HepG2 (cell line): Measurements from ENCODE around the gene SPATA12. TPM values are rescaled to one million over a fixed set of nuclear protein-coding genes. Genes with fewer than 3 reads are reported as not detected.
A peak's percentile ranks its signal among the peaks of the same experiment; 100 is the strongest.

ENCODE experiments used
- ATAC-seq: fragments of 200-7000 bp; cut with Tn5 transposase; 3 replicates; pipeline ENCODE4 v1.9.1; 2020; ENCODE audit warnings: mild to moderate bottlenecking, moderate library complexity
- BruUV-seq: library from RNA; stranded (reverse); fragments of 400-500 nt; replicated peaks from 2 replicates; lab custom pipeline; 2021; lab: Mats Ljungman, UMichigan
- CTCF ChIA-PET: fragments of 300-600 bp; formaldehyde crosslinking; extraction: SDS; loops from one replicate; lab custom pipeline; 2021; ENCODE audit warnings: low total read pairs, inconsistent platforms, low intra/inter-chr PET ratio; lab: Yijun Ruan, JAX
- POLR2A ChIA-PET: fragments of 350-600 bp; sonication (Branson Sonifier 250); formaldehyde crosslinking; loops from one replicate; lab custom pipeline; 2020; ENCODE audit warnings: antibody characterized with exemption, inconsistent platforms; lab: Yijun Ruan, JAX
- DNase-seq: peaks from one replicate; pipeline ENCODE4 v3.0.0-alpha.2; 2015; ENCODE audit warnings: low spot score
- FAIRE-seq: peaks from 3 replicates; lab custom pipeline; 2011; peaks lifted over from hg19 to GRCh38; lab: Jason Lieb, UNC
- H2AFZ ChIP-seq: one replicate; pipeline ENCODE4 v1.6.1; 2011; ENCODE audit warnings: low read length, inconsistent platforms
- H3K27ac ChIP-seq: fragments of 300-600 bp; 3 replicates; pipeline ENCODE4 v1.8.0; 2011; ENCODE audit warnings: mixed run types, mild to moderate bottlenecking, mixed read lengths, low read length, inconsistent platforms; ENCODE audit not compliant: insufficient read depth; ENCODE audit errors: extremely low read length
- H3K27me3 ChIP-seq, 2 experiments: fragments of 200-600 bp in 1 of 2; 2 replicates in 1 of 2; 3 replicates in 1 of 2; pipeline versions ENCODE4 v1.6.0 to v1.8.0; 2011; ENCODE audit warnings: low read length in 2 of 2, mild to moderate bottlenecking in 2 of 2, moderate library complexity in 2 of 2, inconsistent platforms in 1 of 2; ENCODE audit not compliant: insufficient read depth in 2 of 2, control insufficient read depth in 1 of 2
- H3K36me3 ChIP-seq, 2 experiments: fragments of 200-600 bp in 1 of 2; replicated peaks in 1 of 2; 2 replicates in 1 of 2; 3 replicates in 1 of 2; pipeline versions ENCODE4 v1.5.1 to v1.8.0; 2011; ENCODE audit warnings: low read length in 2 of 2, inconsistent platforms in 1 of 2; ENCODE audit not compliant: insufficient read depth in 2 of 2, control insufficient read depth in 1 of 2
- H3K4me1 ChIP-seq: 2 replicates; pipeline ENCODE4 v1.5.1; 2012; ENCODE audit warnings: low read length, inconsistent platforms; ENCODE audit not compliant: insufficient read depth
- H3K4me2 ChIP-seq: 2 replicates; pipeline ENCODE4 v1.6.0; 2011; ENCODE audit warnings: low read depth, low read length, inconsistent platforms
- H3K4me3 ChIP-seq, 3 experiments: fragments of 200-600 bp in 1 of 3; sonication (generic), shearing (Covaris generic) in 1 of 3; replicated peaks in 1 of 3; 2 replicates each; pipeline ENCODE4 v1.5.1; 2011 to 2016; ENCODE audit warnings: low read length in 3 of 3, inconsistent platforms in 2 of 3, low read depth in 2 of 3, mild to moderate bottlenecking in 2 of 3, control low read depth in 1 of 3, mixed read lengths in 1 of 3; ENCODE audit not compliant: insufficient read depth in 1 of 3
- H3K79me2 ChIP-seq: one replicate; pipeline ENCODE4 v1.6.1; 2011; ENCODE audit warnings: low read length, inconsistent platforms; ENCODE audit not compliant: insufficient read depth
- H3K9ac ChIP-seq: 2 replicates; pipeline ENCODE4 v1.6.0; 2011; ENCODE audit warnings: mild to moderate bottlenecking, low read depth, low read length, inconsistent platforms; ENCODE audit not compliant: insufficient read depth
- H3K9me3 ChIP-seq: 2 replicates; pipeline ENCODE4 v1.5.1; 2012; ENCODE audit warnings: mild to moderate bottlenecking, low read length
- H4K20me1 ChIP-seq: 2 replicates; pipeline ENCODE4 v1.6.0; 2011; ENCODE audit warnings: inconsistent platforms, mild to moderate bottlenecking, low read length, moderate library complexity; ENCODE audit not compliant: insufficient read depth
- CSRNP1 ChIP-seq: sonication (generic); formaldehyde crosslinking; IDR thresholded peaks from 2 replicates; pipeline ENCODE4 v1.8.1; 2023; ENCODE audit warnings: mild to moderate bottlenecking, missing genetic modification reagents
- FOXK1 ChIP-seq: sonication (generic); formaldehyde crosslinking; IDR thresholded peaks from 2 replicates; pipeline ENCODE4 v1.4.0; 2020; ENCODE audit warnings: low read depth, missing genetic modification reagents, borderline replicate concordance
- GLMP ChIP-seq: sonication (generic); formaldehyde crosslinking; IDR thresholded peaks from 2 replicates; pipeline ENCODE4 v1.9.0; 2021; ENCODE audit warnings: missing genetic modification reagents, mild to moderate bottlenecking, borderline replicate concordance
- HHEX ChIP-seq: IDR thresholded peaks from 2 replicates; pipeline ENCODE4 v1.6.1; 2016; ENCODE audit warnings: control low read depth
- MIER3 ChIP-seq: IDR thresholded peaks from 2 replicates; pipeline ENCODE4 v1.6.1; 2016; ENCODE audit warnings: missing compliant biosample characterization, borderline replicate concordance
- NFYB ChIP-seq: sonication (generic); formaldehyde crosslinking; IDR thresholded peaks from 2 replicates; pipeline ENCODE4 v1.4.0; 2020; ENCODE audit warnings: missing genetic modification reagents
- NR3C1 ChIP-seq: sonication (generic); formaldehyde crosslinking; IDR thresholded peaks from 2 replicates; pipeline ENCODE4 v1.4.0; 2020; ENCODE audit warnings: missing genetic modification reagents
- RARA ChIP-seq: IDR thresholded peaks from 2 replicates; pipeline ENCODE4 v1.6.1; 2016; ENCODE audit warnings: missing genetic modification reagents, missing compliant biosample characterization
- ZFP82 ChIP-seq: sonication (generic); formaldehyde crosslinking; IDR thresholded peaks from 2 replicates; pipeline ENCODE4 v1.5.1; 2020; ENCODE audit warnings: mild to moderate bottlenecking, missing genetic modification reagents, borderline replicate concordance
- ZNF746 ChIP-seq: sonication (generic); formaldehyde crosslinking; IDR thresholded peaks from 2 replicates; pipeline ENCODE4 v1.8.0; 2022; ENCODE audit warnings: mild to moderate bottlenecking, missing genetic modification reagents
- ZNF747 ChIP-seq: sonication (generic); formaldehyde crosslinking; IDR thresholded peaks from 2 replicates; pipeline ENCODE4 v1.8.1; 2023; ENCODE audit warnings: missing genetic modification reagents, mild to moderate bottlenecking, borderline replicate concordance
- WGBS: methylation state at CpG from one replicate; pipeline ENCODE4 v1.1.6; 2017; ENCODE audit warnings: low lambda C conversion rate; 5-methylcytosine and 5-hydroxymethylcytosine counted together
- in situ Hi-C: cut with HindIII; loops from 2 replicates; pipeline ENCODE4 v1.10.0; 2017; ENCODE audit warnings: low pct_unique_long_range_greater_than_20kb; ENCODE audit not compliant: extremely low pct_ligation_motif_present
- intact Hi-C: fragments of 100-400 bp; cut with micrococcal nuclease; formaldehyde crosslinking; loops from one replicate; pipeline ENCODE4 v1.10.0; 2022; ENCODE audit not compliant: unreplicated experiment
- polyA plus RNA-seq, 8 experiments: library from polyadenylated mRNA; depleted of rRNA in 3 of 8; stranded (reverse) in 7 of 8; unstranded in 1 of 8; fragments of >200 nt; fragmentation: Illumina TruSeq in 4 of 8; extraction: Trizol in 4 of 8; gene quantifications; 2 replicates each; pipeline versions ENCODE4 v1.2.1 to v1.2.3, GENCODE V29; 2011 to 2016; ENCODE audit warnings: low read depth in 4 of 8, missing spikeins in 1 of 8, mixed read lengths in 1 of 8; ENCODE audit not compliant: insufficient read depth in 1 of 8
- total RNA-seq, 5 experiments: library from RNA; depleted of rRNA; stranded (reverse); fragments of >200 nt; fragmentation: Illumina TruSeq; extraction: Trizol; gene quantifications; 2 replicates each; pipeline ENCODE4 v1.2.3, GENCODE V29; 2016; ENCODE audit warnings: low read depth in 1 of 5
- TF ChIP-seq, protein P1 (sequence below): sonication (generic); formaldehyde crosslinking; IDR thresholded peaks from 2 replicates; pipeline ENCODE4 v1.8.0; 2022; ENCODE audit warnings: mild to moderate bottlenecking, missing genetic modification reagents, moderate library complexity

SPATA12 gene
- total and polyA plus RNA-seq, 2 of the 13 experiments (the other 11 are each of a cell fraction or from before 2014, with no cell fraction given) = 0.09 to 0.25 TPM

GRCh38 chr3:57085211-57085610, 24.7 kb downstream of the SPATA12 start:
- in situ Hi-C loops = loop anchor here (10.0 kb wide), 1 partner anchor 90 kb away; no protein-coding TSS in a partner anchor

GRCh38 chr3:57086201-57086600, 25.7 kb downstream of the SPATA12 start:
- no peaks in the 10 kb centered on the region for H4K20me1 ChIP-seq
- POLR2A ChIA-PET = no interaction called here
- no TSS peak for BruUV-seq

More at GRCh38 chr3:57085211-57085610, 24.7 kb downstream of the SPATA12 start:
- H3K4me3 ChIP-seq = no peak overlapping the region
- no peaks in the 10 kb centered on the region for H3K9me3 ChIP-seq
- peaks cover 0 to 3% of the 10 kb centered on the region in 2 experiments; a peak in 1 of 5 replicates for H3K27me3 ChIP-seq
- intact Hi-C loops = no loop called here
- ChIA-PET CTCF (no interaction called here), POLR2A (no interaction called here)
- WGBS = 27% methylated on average over 3 of the region's 4 CpGs
- FAIRE-seq = no peak
- peaks cover 58% of the 10 kb centered on the region for H3K4me1 ChIP-seq
- no peaks in the 10 kb centered on the region for H3K79me2 ChIP-seq
- H3K9ac ChIP-seq = no peak overlapping the region
- no peak for DNase-seq
- no peaks in the 10 kb centered on the region for H4K20me1 ChIP-seq
- no peak overlapping the region for H3K27ac ChIP-seq
- H2AFZ ChIP-seq = no peak overlapping the region
- no TSS peak for BruUV-seq
- no peak for ATAC-seq
- no peaks in the 10 kb centered on the region for H3K36me3 ChIP-seq
- H3K4me2 ChIP-seq = no peak overlapping the region
- no peak for TF ChIP-seq NFYB (CRISPR knock-in tag)

More at GRCh38 chr3:57086201-57086600, 25.7 kb downstream of the SPATA12 start:
- CTCF ChIA-PET = no interaction called here
- peak; percentile 25 for DNase-seq
- Histone ChIP-seq H3K4me1 (peaks cover 55% of the 10 kb centered on the region), H3K9ac (no peak overlapping the region), H3K79me2 (no peaks in the 10 kb centered on the region), H3K27ac (no peak overlapping the region), H3K4me3 (no peak overlapping the region), H2AFZ (no peak overlapping the region), H3K9me3 (no peaks in the 10 kb centered on the region), H3K4me2 (no peak overlapping the region), H3K27me3 (peaks cover 0 to 3% of the 10 kb centered on the region in 2 experiments; a peak in 1 of 5 replicates), H3K36me3 (no peaks in the 10 kb centered on the region)
- ATAC-seq = no peak
- TF ChIP-seq GLMP (CRISPR knock-in tag) = no peak
- no peak for TF ChIP-seq CSRNP1 (CRISPR knock-in tag)
- TF ChIP-seq MIER3 (CRISPR knock-in tag) = no peak
- TF ChIP-seq RARA = no peak
- TF ChIP-seq ZFP82 (CRISPR knock-in tag) = no peak
- no peak for TF ChIP-seq FOXK1 (CRISPR knock-in tag)
- TF ChIP-seq ZNF746 (CRISPR knock-in tag) = no peak
- TF ChIP-seq, protein P1, sequence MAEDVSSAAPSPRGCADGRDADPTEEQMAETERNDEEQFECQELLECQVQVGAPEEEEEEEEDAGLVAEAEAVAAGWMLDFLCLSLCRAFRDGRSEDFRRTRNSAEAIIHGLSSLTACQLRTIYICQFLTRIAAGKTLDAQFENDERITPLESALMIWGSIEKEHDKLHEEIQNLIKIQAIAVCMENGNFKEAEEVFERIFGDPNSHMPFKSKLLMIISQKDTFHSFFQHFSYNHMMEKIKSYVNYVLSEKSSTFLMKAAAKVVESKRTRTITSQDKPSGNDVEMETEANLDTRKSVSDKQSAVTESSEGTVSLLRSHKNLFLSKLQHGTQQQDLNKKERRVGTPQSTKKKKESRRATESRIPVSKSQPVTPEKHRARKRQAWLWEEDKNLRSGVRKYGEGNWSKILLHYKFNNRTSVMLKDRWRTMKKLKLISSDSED = no peak
- no peak for TF ChIP-seq HHEX (CRISPR knock-in tag)
- no peak for TF ChIP-seq NR3C1
- TF ChIP-seq ZNF747 = no peak
- no peak for FAIRE-seq
- intact Hi-C loops = no loop called here
- in situ Hi-C loops = loop anchor here (10.0 kb wide), 1 partner anchor 91 kb away; no protein-coding TSS in a partner anchor
